NCI-H1092 (cell line): ENCODE measurements around the gene XKR7.
"Not testable (repeated sequence)": the region's sequence is repeated elsewhere in the genome, so short reads cannot be mapped to it uniquely, and the experiment has no call there.

Source experiments
- DNase-seq: peaks from one replicate; lab custom pipeline; 2025; lab: John Stamatoyannopoulos, UW

Gene XKR7, protein sequence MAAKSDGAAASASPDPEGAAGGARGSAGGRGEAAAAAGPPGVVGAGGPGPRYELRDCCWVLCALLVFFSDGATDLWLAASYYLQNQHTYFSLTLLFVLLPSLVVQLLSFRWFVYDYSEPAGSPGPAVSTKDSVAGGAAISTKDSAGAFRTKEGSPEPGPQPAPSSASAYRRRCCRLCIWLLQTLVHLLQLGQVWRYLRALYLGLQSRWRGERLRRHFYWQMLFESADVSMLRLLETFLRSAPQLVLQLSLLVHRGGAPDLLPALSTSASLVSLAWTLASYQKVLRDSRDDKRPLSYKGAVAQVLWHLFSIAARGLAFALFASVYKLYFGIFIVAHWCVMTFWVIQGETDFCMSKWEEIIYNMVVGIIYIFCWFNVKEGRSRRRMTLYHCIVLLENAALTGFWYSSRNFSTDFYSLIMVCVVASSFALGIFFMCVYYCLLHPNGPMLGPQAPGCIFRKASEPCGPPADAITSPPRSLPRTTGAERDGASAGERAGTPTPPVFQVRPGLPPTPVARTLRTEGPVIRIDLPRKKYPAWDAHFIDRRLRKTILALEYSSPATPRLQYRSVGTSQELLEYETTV

DNA sequence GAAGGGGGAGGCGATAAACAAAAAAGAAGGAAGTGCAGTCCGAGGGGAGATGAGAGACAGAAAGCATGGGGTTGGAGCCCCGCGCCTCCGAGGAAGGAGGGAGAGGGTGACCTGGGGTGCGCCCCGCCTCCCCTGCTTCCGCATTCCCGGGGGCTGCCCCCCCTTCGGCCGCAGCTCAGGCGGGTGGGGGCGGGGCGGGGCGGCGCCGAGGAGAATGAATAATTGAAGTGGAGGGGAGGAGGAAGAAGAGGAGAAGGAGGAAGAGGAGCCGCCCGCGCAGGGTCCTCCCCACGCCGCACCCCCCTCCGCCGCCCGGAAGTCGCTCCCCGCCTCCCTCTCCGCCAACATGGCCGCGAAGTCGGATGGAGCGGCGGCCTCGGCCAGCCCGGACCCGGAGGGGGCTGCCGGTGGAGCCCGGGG, at the start of gene XKR7:
Gene XKR7 (plus strand): TSS at position 322 of the 420 bp plus-strand sequence. CDS start 25 bp downstream, at position 347.
- DNase-seq: no peak

DNA sequence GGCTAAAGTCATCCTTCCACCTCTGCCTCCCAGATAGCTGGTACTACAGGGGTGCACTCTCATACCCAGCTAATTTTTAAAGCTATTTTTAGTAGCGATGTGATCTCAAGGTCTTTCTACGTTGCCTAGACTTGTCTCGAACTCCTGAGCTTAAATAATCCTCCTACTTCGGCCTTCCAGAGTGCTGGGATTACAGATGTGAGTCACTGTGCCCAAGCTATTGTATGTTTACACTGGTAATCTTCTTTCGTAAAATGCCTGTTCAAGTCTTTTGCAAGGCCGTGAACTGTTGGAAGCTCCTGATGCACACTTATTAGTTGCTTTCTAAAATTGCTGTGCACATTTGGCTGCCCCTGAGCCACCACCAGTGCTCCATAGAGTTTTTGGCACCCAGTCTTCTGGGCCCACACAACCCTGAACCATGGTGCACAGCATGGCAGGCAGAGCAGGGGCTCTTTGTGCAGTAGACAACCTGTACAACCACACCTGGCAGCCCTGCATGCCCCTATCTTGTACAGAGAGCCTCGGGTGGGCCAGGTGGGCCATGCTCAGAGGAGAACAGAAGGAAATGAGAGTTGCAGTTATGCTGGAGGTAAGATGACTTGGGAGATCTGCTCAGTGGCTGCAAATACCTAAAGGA, 49.4 kb upstream of the XKR7 start:
- no peak for DNase-seq

DNA sequence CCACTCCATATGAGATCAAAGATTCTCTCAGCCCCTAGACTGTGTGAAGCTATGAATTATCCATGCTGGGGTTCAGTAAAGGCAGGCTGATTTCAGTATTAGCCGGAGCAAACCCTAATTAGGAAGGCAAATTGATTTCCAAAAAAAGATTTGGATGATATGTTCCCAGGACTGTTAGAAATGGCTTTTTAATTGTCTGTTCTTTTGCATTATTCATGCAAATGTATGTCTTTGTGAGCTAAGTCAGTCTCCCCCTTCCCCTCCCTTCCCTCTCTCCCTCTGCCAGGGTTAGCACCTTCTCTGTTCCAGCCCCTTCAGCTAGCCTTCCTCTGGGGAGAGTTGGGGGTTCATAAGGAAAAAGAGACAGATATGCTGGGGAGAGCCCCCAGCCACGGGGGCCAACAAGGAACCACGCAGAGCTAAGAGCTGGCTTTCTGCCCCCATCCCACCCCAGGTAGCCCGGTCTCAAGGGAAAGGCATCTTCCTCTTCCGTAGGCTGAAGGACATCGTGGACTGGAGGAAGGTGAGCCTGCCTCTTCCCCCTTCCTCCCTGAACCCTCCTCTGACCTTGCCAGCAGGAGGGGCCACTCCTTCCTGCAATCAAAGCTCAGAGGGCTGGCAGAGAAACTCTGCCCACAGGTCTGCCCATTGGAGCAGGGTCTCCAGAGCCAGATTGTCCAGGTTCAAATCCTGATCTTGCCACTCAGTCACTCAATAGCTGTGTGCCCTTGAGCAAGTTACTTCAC, 48.4 kb upstream of the XKR7 start:
- no peak for DNase-seq

DNA sequence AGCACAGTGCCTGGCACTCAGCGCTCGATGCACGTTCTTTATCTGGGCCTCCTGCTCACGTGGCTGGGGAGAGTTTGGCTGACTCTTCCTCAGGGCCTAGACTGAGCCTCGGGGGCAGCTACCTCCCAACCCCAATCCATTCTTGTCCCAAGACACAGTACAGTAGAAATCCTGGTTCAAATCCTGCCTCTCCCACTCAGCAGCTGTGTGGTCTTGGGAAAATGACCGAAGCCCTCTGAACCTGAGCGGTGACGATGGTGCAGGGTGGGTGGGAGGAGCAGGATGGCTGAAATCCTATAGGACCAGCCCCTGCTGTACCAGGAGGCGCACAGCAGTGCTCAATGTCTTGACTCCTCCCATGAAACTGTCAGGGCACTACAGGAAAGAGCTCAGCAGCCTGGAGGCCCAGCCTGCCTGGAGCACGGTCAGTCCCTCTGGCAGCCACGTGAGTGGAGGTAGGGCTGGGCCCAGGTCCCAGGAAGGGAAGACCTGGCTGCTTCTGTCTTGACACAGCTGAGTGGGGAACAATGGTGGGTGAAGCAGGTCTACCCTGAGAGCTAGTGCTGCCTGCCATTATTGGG, 47.6 kb upstream of the XKR7 start:
- DNase-seq: no peak

DNA sequence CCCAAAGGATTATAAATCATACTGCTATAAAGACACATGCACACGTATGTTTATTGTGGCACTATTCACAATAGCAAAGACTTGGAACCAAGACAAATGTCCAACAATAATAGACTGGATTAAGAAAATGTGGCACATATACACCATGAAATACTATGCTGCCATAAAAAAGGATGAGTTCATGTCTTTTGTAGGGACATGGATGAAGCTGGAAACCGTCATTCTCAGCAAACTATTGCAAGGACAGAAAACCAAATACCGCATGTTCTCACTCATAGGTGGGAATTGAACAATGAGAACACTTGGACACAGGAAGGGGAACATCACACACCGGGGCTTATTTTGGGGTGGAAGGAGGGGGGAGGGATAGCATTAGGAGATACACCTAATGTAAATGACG, 46.5 kb upstream of the XKR7 start:
- DNase-seq: not testable (repeated sequence)

DNA sequence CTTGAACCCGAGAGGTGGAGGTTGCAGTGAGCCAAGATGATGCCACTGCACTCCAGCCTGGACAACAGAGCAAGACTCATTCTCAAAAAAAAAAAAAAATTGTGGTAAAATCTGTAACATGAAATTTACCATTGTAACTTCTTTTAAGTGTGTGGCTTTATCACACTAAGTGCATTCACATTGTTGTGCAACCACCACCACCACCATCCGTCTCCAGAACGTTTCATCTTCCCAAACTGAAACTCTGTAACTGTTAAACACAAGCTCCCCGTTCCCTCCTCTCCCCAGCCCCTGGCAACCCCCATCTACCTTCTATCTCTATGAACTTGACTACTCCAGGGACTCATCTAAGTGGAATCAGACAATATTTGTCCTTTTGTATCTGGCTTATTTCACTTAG, 45.8 kb upstream of the XKR7 start:
- no peak for DNase-seq

DNA sequence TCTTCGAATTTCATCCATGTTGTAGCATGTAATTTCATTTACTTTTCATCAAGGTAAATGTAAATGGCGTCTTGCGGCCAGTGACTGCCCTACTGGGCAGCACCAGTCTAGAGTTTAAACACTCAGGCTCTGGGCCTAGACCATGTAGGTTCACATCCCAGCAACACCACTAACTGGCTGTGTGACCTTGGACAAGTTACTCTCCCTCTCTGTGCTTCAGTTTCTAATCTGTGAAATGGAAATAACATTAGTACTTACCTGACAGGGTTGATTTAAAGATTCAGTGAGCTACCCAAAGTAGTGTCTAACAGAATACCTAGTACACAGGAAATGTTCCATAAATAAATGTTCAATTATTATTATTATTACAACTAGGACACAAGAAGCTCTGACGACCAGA, 45.4 kb upstream of the XKR7 start:
- no peak for DNase-seq

DNA sequence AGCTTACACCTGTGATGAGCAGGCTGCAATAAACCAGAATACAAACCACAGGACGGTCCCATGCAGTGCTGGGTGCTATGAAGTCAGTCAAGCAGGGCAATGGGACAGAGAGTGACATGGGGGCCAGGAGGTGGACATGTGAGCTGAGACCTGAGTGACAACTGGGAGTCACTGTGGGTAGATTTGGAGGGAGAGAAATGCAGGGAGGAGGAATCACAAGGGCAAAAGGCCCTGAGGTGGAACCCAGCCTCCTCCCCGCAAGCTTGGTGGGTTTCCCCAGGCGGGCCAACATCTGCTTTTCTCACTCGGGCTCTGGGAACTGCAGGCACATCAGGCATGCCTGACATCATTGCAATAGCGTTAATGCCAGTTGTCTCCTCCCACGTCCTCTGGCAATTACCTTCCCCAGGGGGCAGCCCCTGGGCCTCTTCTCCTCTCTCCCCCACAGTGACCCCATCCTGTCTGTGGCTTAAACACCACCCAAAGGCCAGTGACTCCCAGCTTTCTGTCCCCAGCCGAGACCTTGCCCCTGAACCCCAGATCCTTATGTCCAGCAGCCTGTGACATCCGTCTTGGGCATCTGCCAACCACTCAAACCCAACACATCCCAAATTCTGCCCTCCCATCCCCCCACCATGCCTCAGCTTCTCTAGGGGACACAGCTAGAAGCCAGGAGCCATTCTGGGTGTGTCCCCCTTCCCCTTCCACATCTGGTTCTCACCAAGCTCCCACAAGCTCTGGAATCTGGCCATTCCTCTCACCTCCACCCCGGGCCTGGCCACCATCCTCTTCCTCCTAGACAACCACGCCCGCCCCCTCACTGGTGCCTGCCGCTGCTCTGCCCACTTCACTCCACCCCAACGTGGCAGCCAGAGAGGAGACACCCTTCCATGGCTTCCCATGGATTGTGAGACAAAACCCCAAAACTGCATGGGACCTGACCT, 44.3 kb upstream of the XKR7 start:
- DNase-seq: no peak

DNA sequence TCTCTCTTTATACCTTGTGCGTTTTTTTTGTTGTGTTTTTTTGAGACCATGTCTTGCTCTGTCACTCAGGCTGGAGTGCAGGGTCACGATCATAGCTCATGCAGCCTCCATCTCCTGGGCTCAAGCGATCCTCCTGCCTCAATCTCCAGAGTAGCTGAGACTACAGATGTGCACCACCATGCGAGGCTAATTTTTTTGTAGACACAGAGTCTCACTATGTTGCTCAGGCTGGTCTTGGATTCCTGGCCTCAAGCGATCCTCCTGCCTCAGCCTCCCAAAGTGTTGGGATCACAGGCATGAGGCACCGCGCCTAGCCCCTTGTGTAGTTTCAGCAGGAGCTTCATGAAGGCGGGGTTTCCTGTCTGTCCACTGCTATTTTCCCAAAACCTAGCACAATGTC, 43.4 kb upstream of the XKR7 start:
- no peak for DNase-seq

DNA sequence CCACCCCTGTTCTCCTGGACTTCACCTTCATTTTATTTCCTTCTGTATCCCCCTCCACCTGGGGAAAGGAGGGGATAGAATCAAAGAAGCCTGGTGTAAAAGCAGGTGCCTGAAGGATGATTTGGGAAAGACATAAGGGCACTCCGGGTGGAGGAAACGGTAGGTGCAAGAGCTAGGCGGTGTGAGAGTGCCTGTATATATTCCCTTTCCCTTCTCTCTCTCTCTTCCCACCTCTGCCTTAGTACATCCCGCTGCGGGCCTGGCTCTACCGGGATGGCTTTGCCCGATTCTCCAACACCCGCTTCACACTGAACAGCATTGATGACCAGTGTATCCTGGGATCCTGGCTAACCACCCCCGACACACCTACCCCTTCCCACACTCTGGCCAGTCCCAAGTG, 42.3 kb upstream of the XKR7 start:
- no peak for DNase-seq

DNA sequence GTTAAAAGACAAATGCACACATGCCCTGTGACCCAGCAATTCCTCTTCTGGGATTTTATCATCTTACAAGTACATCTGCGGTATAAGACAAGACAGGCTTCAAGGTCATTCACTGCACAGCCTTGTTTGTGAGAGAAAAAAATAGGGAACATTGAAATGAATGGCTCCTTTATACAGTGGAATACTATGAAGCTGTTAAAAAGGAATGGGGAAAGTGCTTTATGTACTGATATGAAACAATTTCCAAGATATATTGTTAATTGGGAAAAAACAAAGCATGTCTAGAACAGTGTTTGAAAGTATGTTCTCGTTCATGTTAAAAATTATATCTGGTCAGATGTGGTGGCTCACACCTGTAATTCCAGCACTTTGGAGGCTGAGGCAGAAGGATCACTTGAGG, 41.5 kb upstream of the XKR7 start:
- no peak for DNase-seq

DNA sequence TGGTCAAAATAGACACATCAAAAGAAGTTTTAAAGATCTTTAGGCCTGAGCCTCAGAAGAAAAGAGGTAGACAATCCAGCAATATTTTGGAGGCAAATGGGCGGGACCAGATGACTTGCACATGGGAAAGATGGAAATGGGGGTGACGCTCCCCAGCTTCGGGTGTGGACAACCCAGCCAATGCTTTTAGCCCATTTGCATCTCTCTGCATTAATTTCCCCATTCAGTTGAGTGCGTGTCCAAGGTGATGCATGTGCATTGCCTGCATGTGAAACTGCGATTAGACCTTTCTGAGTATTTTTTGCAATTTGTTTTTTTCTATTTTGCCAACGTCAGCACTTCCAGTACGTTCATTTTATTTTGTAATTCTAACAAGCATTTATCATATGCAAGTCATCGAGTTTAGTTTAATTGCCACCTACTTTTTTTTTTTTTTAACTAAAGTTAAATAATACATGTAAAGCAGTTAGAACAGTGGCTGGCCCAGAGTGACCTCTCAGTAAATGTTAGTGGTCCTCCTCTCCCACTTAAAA, 40.3 kb upstream of the XKR7 start:
- DNase-seq: no peak

DNA sequence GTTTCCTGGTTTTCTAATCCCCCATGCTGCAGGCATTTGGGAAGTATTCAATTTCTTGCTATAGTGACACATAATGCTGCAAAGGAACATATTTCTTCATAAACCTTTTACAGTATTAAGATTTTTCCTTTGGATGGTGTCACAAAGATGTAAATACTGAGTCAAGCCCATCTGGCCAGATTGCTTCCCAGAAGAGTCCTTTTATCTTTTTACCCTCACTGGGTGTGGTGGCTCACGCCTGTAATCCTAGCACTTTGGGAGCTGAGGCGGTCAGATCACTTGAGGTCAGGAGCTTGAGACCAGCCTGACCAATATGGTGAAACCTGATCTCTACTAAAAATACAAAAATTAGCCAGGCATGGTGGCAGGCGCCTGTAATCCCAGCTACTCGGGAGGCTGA, 38.3 kb upstream of the XKR7 start:
- DNase-seq: not testable (repeated sequence)

DNA sequence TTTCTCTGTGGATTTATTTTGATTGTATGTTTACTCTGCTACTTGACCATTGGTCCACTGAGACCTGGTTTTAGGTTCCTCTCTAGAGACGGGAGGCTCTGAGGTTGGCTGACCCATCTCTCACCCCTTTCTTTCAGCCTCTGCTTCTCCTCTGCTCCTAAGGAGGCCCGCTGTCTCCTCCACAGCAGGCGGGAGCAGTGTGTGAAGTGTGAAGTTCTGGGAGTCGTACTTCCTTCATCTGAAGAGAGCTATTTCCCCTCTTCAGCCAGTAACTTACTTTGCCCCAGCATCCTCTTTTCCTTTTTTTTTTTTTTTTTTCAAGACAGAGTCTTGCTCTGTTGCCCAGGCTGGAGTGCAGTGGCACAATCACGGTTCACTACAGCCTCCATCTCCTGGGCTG, 37.2 kb upstream of the XKR7 start:
- DNase-seq: no peak

DNA sequence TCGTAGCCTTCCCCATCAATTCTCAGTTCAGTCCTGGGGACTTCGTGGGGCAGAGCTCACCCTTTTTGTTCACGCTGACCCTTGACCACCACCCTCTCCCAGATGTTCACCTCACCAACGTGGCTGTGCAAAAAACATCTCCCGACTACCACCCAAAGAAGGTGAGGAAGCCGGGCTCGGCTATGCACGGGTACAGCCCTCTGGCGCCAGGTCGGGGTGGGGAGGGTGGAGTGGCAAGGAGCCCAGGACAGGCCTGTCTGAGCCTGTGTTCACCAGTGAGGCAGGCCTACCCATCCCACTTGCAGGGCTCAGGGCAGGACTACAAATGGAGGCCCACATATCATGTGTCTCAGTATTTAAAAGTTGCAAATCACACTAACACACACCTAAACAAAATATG, 34.3 kb upstream of the XKR7 start:
- DNase-seq: no peak

DNA sequence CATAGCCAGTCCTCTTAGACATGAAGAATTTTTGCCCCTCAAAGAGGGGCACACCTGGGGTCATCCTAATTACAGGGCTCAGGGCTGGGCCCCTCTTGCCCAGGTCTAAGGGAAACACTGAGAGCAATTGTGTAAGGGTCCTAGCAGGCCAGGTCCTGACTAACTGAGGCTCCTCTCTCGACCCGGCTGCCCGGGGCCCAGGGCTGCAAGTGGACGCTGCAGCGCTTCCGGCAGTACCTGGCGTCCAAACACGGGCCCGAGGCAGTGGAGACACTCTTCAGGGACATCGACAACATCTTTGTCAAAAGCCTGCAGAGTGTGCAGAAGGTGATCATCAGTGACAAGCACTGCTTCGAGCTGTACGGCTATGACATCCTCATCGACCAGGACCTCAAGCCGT, 33.5 kb upstream of the XKR7 start:
- DNase-seq: no peak

DNA sequence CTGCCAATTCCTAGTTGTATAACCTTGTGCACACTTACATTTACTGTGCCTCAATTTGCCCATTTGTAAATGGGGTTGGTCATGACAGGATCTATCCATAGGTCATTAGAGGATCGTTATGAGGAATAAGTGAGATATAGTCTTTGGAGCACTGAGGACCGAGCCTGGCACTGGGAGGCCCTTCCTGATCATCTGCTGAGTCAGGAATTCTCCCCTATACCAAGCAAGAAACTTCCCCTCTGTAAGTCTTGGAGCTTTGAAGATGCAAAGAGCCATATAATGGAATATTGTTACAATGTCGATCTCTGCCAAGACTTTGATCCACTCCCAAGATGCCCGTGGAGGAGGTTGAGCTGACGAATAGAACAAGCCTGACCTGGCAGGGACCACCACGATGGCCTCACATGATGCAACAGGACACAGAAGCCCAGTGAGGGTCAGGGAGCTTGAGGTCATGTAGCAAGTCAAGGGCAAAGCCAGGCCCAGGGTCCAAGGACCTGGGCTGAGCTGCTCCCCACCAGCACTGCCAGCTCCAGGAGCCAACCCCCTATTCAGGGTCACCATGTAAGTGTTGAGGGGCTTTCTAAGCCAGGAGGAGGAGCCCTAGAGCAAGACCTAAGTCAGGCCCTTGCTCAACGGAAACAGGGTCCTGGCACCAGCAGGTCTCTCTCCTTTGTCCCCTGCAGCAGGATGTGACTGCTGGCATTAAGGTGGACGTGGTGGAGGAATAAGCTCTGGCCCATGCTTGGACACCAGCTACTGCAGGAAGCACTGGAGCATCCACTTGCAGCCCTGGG, 32.8 kb upstream of the XKR7 start:
- DNase-seq: no peak

DNA sequence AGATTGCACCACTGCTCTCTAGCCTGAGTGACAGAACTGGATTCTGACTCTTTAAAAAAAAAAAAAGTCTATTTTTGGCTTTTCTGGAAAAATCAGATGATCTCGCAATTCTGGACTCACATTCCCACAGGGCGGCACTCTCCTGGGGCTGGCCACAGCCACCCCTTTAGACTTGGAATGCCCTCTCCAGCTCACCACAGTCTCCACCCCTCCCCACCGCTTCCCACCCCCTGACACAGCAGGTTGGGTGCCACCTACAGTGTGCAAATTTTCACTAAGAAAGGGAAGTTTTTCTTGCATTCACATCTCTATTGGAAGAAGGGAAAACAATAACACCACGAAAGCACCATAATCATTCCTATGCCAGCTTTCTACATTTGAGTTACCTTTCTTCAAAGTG, 31.5 kb upstream of the XKR7 start:
- DNase-seq: no peak

DNA sequence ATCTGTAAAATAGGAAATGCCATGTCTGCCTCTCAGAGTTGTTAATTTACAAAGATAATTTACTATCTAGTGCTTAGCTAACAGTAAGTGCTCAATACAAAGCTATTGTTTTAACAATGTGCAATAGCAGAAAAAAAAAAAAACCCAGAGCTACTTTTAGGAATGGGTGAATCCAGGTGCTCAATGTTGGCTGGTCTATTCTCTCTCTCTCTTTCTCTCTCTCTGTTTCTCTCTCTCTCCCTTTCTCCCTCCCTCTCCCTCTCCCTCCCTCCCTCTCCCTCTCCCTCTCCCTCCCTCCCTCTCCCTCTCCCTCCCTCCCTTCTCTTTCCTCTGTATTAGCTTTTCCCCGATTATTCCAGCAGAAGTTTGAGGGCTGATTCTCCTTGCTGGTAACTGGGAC, 30.1 kb upstream of the XKR7 start:
- DNase-seq: no peak

DNA sequence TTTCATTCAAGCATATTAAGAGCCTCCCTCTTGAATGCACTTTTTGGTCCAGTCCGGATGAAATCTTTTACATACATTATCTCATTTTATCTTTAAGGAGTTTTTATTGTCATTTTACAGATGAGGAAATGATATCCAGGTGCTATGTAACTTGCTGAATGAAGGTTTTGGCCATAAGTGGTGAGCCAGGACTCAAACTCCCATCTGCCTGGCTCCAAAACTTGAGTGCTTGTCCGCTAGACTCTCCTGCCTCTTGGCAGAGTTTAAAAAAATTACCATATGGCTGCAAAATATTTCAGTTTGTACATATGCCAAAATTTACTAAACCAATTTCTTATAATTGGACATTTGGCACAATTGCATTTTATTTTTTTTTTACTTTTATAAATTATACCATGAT, 28.3 kb upstream of the XKR7 start:
- no peak for DNase-seq
